SK-N-SH treated with all-trans-retinoic acid at 6 μM for 48 hours (cell line): ENCODE results near the gene ABCA6.

Experiments used
- CSDC2 ChIP-seq: fragments of 250-450 bp; sonication (Bioruptor Pico); IDR thresholded peaks from 2 replicates; pipeline ENCODE4 v1.5.0; 2020; ENCODE audit warnings: mild to moderate bottlenecking, moderate library complexity
- PATZ1 ChIP-seq: fragments of 250-450 bp; sonication (Bioruptor Pico); IDR thresholded peaks from 2 replicates; pipeline ENCODE4 v1.8.0; 2020; ENCODE audit warnings: mild to moderate bottlenecking, moderate library complexity, borderline replicate concordance
- POU6F1 ChIP-seq: fragments of 250-450 bp; sonication (Bioruptor Pico); IDR thresholded peaks from 2 replicates; pipeline ENCODE4 v1.8.0; 2021; ENCODE audit warnings: low read depth, mild to moderate bottlenecking, moderate library complexity, borderline replicate concordance
- ZFP30 ChIP-seq: fragments of 450-650 bp; formaldehyde crosslinking; IDR thresholded peaks from 2 replicates; pipeline ENCODE4 v1.5.0; 2022; ENCODE audit warnings: mild to moderate bottlenecking, moderate library complexity

- no peak for TF ChIP-seq POU6F1
- TF ChIP-seq PATZ1 (CRISPR knock-in tag) = no peak
- no peak for TF ChIP-seq ZFP30
- TF ChIP-seq CSDC2 = no peak
Observed at GRCh38 chr17:69042308-69042707, 99.4 kb downstream of the ABCA6 start.
